GM12878 (cell line): ENCODE results near the gene TAPBP.

ENCODE experiments used
- CBX5 ChIP-seq: sonication (generic); IDR thresholded peaks from 2 replicates; pipeline ENCODE4 v1.6.1; 2016; ENCODE audit warnings: low read depth, moderate library complexity, mild to moderate bottlenecking, inconsistent platforms
- EP300 ChIP-seq, 2 experiments: fragments of 150-350 bp in 1 of 2; IDR thresholded peaks; 2 replicates each; pipeline ENCODE4 v1.6.1; 2011 to 2012; ENCODE audit warnings: low read depth in 2 of 2, low read length in 2 of 2, borderline replicate concordance in 1 of 2, improper control_type of control experiment in 1 of 2, inconsistent platforms in 1 of 2; ENCODE audit not compliant: control insufficient read depth in 1 of 2
- NFYB ChIP-seq: IDR thresholded peaks from 2 replicates; pipeline ENCODE4 v1.6.1; 2011; ENCODE audit warnings: low read depth, mild to moderate bottlenecking, low read length, improper control_type of control experiment, moderate library complexity; ENCODE audit not compliant: insufficient read depth
- PKNOX1 ChIP-seq: fragments of 450-650 bp; IDR thresholded peaks from 2 replicates; pipeline ENCODE4 v1.6.1; 2016; ENCODE audit warnings: mild to moderate bottlenecking
- SREBF1 ChIP-seq: IDR thresholded peaks from 2 replicates; pipeline ENCODE4 v1.6.1; 2012; ENCODE audit warnings: mild to moderate bottlenecking, low read length
- TF ChIP-seq, protein P1 (sequence below), 3 experiments: IDR thresholded peaks in 2 of 3; conservative IDR thresholded peaks in 1 of 3; 2 replicates each; pipeline ENCODE4 v1.5.1; 2011; ENCODE audit warnings: low read depth in 3 of 3, low read length in 3 of 3, mild to moderate bottlenecking in 3 of 3, control low read depth in 2 of 3, moderate library complexity in 2 of 3, inconsistent platforms in 1 of 3, mixed read lengths in 1 of 3; ENCODE audit not compliant: control insufficient read depth in 2 of 3, insufficient read depth in 1 of 3; ENCODE audit errors: extremely low read depth in 1 of 3

DNA sequence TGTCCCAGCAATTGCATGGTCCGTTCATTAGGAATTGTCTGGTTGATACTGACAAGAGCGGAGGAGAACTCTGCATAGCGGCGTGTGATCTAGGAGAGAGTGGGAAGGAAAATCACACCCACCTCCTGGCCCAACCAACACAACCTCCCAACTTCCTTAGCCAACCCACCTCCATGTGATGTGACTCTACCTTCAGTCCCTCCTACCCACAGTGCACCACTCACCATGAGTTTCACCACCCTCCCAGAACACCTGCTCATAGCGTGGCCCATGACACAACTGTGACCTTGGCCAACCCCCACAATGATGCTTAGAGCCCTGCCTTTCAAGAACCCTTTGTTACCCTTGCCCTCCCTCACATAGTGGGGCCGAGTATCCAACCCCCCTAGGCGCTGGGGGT lies 49.9 kb downstream of the TAPBP start:
- TF ChIP-seq EP300 (IDR thresholded peaks at IDR 0.05; ENCODE audit: borderline replicate concordance in 1 of 2, control insufficient read depth in 1 of 2, low read depth in 2 of 2, low read length in 2 of 2), result no peak
- no peak for TF ChIP-seq PKNOX1
- no peak for TF ChIP-seq NFYB
- TF ChIP-seq SREBF1, result no peak
- TF ChIP-seq, protein P1, sequence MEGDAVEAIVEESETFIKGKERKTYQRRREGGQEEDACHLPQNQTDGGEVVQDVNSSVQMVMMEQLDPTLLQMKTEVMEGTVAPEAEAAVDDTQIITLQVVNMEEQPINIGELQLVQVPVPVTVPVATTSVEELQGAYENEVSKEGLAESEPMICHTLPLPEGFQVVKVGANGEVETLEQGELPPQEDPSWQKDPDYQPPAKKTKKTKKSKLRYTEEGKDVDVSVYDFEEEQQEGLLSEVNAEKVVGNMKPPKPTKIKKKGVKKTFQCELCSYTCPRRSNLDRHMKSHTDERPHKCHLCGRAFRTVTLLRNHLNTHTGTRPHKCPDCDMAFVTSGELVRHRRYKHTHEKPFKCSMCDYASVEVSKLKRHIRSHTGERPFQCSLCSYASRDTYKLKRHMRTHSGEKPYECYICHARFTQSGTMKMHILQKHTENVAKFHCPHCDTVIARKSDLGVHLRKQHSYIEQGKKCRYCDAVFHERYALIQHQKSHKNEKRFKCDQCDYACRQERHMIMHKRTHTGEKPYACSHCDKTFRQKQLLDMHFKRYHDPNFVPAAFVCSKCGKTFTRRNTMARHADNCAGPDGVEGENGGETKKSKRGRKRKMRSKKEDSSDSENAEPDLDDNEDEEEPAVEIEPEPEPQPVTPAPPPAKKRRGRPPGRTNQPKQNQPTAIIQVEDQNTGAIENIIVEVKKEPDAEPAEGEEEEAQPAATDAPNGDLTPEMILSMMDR (IDR thresholded peaks at IDR 0.05 in 2 of 3, conservative IDR thresholded peaks at IDR 0.05 in 1 of 3; ENCODE audit: control insufficient read depth in 2 of 3, extremely low read depth in 1 of 3, insufficient read depth in 1 of 3, low read depth in 3 of 3, low read length in 3 of 3), result no peak
- no peak for TF ChIP-seq CBX5
